HepG2 (cell line): ENCODE data around the gene RAC2. TPM values are rescaled to one million over a fixed set of nuclear protein-coding genes. Genes with fewer than 3 reads are reported as not detected.

Experiments used
- ATAC-seq: fragments of 200-7000 bp; cut with Tn5 transposase; 3 replicates; pipeline ENCODE4 v1.9.1; 2020; ENCODE audit warnings: mild to moderate bottlenecking, moderate library complexity
- BruUV-seq: library from RNA; stranded (reverse); fragments of 400-500 nt; replicated peaks from 2 replicates; lab custom pipeline; 2021; lab: Mats Ljungman, UMichigan
- CTCF ChIA-PET: fragments of 300-600 bp; formaldehyde crosslinking; extraction: SDS; loops from one replicate; lab custom pipeline; 2021; ENCODE audit warnings: low total read pairs, inconsistent platforms, low intra/inter-chr PET ratio; lab: Yijun Ruan, JAX
- POLR2A ChIA-PET: fragments of 350-600 bp; sonication (Branson Sonifier 250); formaldehyde crosslinking; loops from one replicate; lab custom pipeline; 2020; ENCODE audit warnings: antibody characterized with exemption, inconsistent platforms; lab: Yijun Ruan, JAX
- DNase-seq: peaks from one replicate; pipeline ENCODE4 v3.0.0-alpha.2; 2015; ENCODE audit warnings: low spot score
- FAIRE-seq: peaks from 3 replicates; lab custom pipeline; 2011; peaks lifted over from hg19 to GRCh38; lab: Jason Lieb, UNC
- H2AFZ ChIP-seq: one replicate; pipeline ENCODE4 v1.6.1; 2011; ENCODE audit warnings: low read length, inconsistent platforms
- H3K27ac ChIP-seq: fragments of 300-600 bp; 3 replicates; pipeline ENCODE4 v1.8.0; 2011; ENCODE audit warnings: mixed run types, mild to moderate bottlenecking, mixed read lengths, low read length, inconsistent platforms; ENCODE audit not compliant: insufficient read depth; ENCODE audit errors: extremely low read length
- H3K27me3 ChIP-seq, 2 experiments: fragments of 200-600 bp in 1 of 2; 2 replicates in 1 of 2; 3 replicates in 1 of 2; pipeline versions ENCODE4 v1.6.0 to v1.8.0; 2011; ENCODE audit warnings: low read length in 2 of 2, mild to moderate bottlenecking in 2 of 2, moderate library complexity in 2 of 2, inconsistent platforms in 1 of 2; ENCODE audit not compliant: insufficient read depth in 2 of 2, control insufficient read depth in 1 of 2
- H3K36me3 ChIP-seq, 2 experiments: fragments of 200-600 bp in 1 of 2; replicated peaks in 1 of 2; 2 replicates in 1 of 2; 3 replicates in 1 of 2; pipeline versions ENCODE4 v1.5.1 to v1.8.0; 2011; ENCODE audit warnings: low read length in 2 of 2, inconsistent platforms in 1 of 2; ENCODE audit not compliant: insufficient read depth in 2 of 2, control insufficient read depth in 1 of 2
- H3K4me1 ChIP-seq: 2 replicates; pipeline ENCODE4 v1.5.1; 2012; ENCODE audit warnings: low read length, inconsistent platforms; ENCODE audit not compliant: insufficient read depth
- H3K4me2 ChIP-seq: 2 replicates; pipeline ENCODE4 v1.6.0; 2011; ENCODE audit warnings: low read depth, low read length, inconsistent platforms
- H3K4me3 ChIP-seq, 3 experiments: fragments of 200-600 bp in 1 of 3; sonication (generic), shearing (Covaris generic) in 1 of 3; replicated peaks in 1 of 3; 2 replicates each; pipeline ENCODE4 v1.5.1; 2011 to 2016; ENCODE audit warnings: low read length in 3 of 3, inconsistent platforms in 2 of 3, low read depth in 2 of 3, mild to moderate bottlenecking in 2 of 3, control low read depth in 1 of 3, mixed read lengths in 1 of 3; ENCODE audit not compliant: insufficient read depth in 1 of 3
- H3K79me2 ChIP-seq: one replicate; pipeline ENCODE4 v1.6.1; 2011; ENCODE audit warnings: low read length, inconsistent platforms; ENCODE audit not compliant: insufficient read depth
- H3K9ac ChIP-seq: 2 replicates; pipeline ENCODE4 v1.6.0; 2011; ENCODE audit warnings: mild to moderate bottlenecking, low read depth, low read length, inconsistent platforms; ENCODE audit not compliant: insufficient read depth
- H3K9me3 ChIP-seq: 2 replicates; pipeline ENCODE4 v1.5.1; 2012; ENCODE audit warnings: mild to moderate bottlenecking, low read length
- H4K20me1 ChIP-seq: 2 replicates; pipeline ENCODE4 v1.6.0; 2011; ENCODE audit warnings: inconsistent platforms, mild to moderate bottlenecking, low read length, moderate library complexity; ENCODE audit not compliant: insufficient read depth
- ATF7-NPFF ChIP-seq: sonication (generic); formaldehyde crosslinking; IDR thresholded peaks from 2 replicates; pipeline ENCODE4 v1.8.1; 2023; ENCODE audit warnings: mild to moderate bottlenecking, low read depth, missing genetic modification reagents, moderate library complexity
- HOXA5 ChIP-seq: sonication (generic); formaldehyde crosslinking; IDR thresholded peaks from 2 replicates; pipeline ENCODE4 v1.4.0; 2020; ENCODE audit warnings: missing genetic modification reagents
- MNT ChIP-seq: fragments of 450-650 bp; IDR thresholded peaks from 2 replicates; pipeline ENCODE4 v1.6.1; 2016
- ZNF790 ChIP-seq: sonication (generic); formaldehyde crosslinking; IDR thresholded peaks from 2 replicates; pipeline ENCODE4 v1.8.0; 2022; ENCODE audit warnings: missing genetic modification reagents, mild to moderate bottlenecking, borderline replicate concordance
- WGBS: methylation state at CpG from one replicate; pipeline ENCODE4 v1.1.6; 2017; ENCODE audit warnings: low lambda C conversion rate; 5-methylcytosine and 5-hydroxymethylcytosine counted together
- in situ Hi-C: cut with HindIII; loops from 2 replicates; pipeline ENCODE4 v1.10.0; 2017; ENCODE audit warnings: low pct_unique_long_range_greater_than_20kb; ENCODE audit not compliant: extremely low pct_ligation_motif_present
- intact Hi-C: fragments of 100-400 bp; cut with micrococcal nuclease; formaldehyde crosslinking; loops from one replicate; pipeline ENCODE4 v1.10.0; 2022; ENCODE audit not compliant: unreplicated experiment
- polyA plus RNA-seq, 8 experiments: library from polyadenylated mRNA; depleted of rRNA in 3 of 8; stranded (reverse) in 7 of 8; unstranded in 1 of 8; fragments of >200 nt; fragmentation: Illumina TruSeq in 4 of 8; extraction: Trizol in 4 of 8; gene quantifications; 2 replicates each; pipeline versions ENCODE4 v1.2.1 to v1.2.3, GENCODE V29; 2011 to 2016; ENCODE audit warnings: low read depth in 4 of 8, missing spikeins in 1 of 8, mixed read lengths in 1 of 8; ENCODE audit not compliant: insufficient read depth in 1 of 8
- total RNA-seq, 5 experiments: library from RNA; depleted of rRNA; stranded (reverse); fragments of >200 nt; fragmentation: Illumina TruSeq; extraction: Trizol; gene quantifications; 2 replicates each; pipeline ENCODE4 v1.2.3, GENCODE V29; 2016; ENCODE audit warnings: low read depth in 1 of 5
- TF ChIP-seq, protein P1 (sequence below): IDR thresholded peaks from 2 replicates; pipeline ENCODE4 v1.6.1; 2016
- TF ChIP-seq, protein P2 (sequence below): sonication (generic); formaldehyde crosslinking; conservative IDR thresholded peaks from 2 replicates; pipeline ENCODE4 v1.4.0; 2020; ENCODE audit warnings: missing genetic modification reagents

The RAC2 gene
- total and polyA plus RNA-seq, 2 of the 13 experiments (the other 11 are each of a cell fraction or from before 2014, with no cell fraction given) = 0.73 TPM; not detected in 1

DNA sequence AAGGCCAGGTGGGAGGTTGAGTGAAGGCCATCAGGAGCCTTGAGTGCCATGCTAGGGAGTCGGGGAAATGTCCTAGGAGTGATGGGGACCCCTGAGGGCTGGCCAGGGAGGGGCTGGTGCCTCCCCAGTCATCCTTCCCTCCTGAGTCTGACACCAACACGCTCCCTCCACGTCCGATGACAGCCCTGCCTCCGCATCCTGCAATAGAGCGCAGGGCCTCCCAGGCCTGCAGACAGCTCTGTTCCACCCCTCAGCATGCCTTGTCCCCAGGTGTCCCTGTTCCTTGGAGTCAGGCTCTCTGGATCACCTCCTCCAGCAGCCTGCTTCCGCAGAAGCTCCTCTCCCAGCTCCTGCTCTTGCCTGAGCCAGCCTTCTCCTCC is 3.1 kb downstream of the RAC2 start (continued):
- TF ChIP-seq ATF7-NPFF (CRISPR knock-in tag) (no peak), HOXA5 (no peak)
- TF ChIP-seq, protein P1, sequence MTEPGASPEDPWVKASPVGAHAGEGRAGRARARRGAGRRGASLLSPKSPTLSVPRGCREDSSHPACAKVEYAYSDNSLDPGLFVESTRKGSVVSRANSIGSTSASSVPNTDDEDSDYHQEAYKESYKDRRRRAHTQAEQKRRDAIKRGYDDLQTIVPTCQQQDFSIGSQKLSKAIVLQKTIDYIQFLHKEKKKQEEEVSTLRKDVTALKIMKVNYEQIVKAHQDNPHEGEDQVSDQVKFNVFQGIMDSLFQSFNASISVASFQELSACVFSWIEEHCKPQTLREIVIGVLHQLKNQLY (CRISPR knock-in tag) = no peak

GRCh38 chr22:37240240-37240940 is 3.7 kb downstream of the RAC2 start:
- in situ Hi-C loops = no loop called here
- FAIRE-seq (no peak), DNase-seq (no peak)
- ChIA-PET CTCF (no interaction called here), POLR2A (no interaction called here)
- no peaks in the 10 kb centered on the region for H3K36me3 ChIP-seq
- H3K9me3 ChIP-seq = no peaks in the 10 kb centered on the region
- 37% methylated on average over 8 of the region's 11 CpGs for WGBS
- H3K4me2 ChIP-seq = no peak overlapping the region
- no peaks in the 10 kb centered on the region for H3K79me2 ChIP-seq
- no peak overlapping the region for H3K4me3 ChIP-seq
- no peak overlapping the region for H2AFZ ChIP-seq
- peaks cover 2% of the 10 kb centered on the region; the same call in 1 of the 2 replicates for H4K20me1 ChIP-seq
- intact Hi-C loops = no loop called here
- peaks cover 0 to 46% of the 10 kb centered on the region in 2 experiments; a peak in 3 of 5 replicates for H3K27me3 ChIP-seq
- H3K9ac ChIP-seq = no peak overlapping the region
- 0 out of 2 replicates have a peak, but pooled peaks cover 5% of the 10 kb centered on the region for H3K4me1 ChIP-seq
- no peak for TF ChIP-seq MNT
- TF ChIP-seq, protein P2, sequence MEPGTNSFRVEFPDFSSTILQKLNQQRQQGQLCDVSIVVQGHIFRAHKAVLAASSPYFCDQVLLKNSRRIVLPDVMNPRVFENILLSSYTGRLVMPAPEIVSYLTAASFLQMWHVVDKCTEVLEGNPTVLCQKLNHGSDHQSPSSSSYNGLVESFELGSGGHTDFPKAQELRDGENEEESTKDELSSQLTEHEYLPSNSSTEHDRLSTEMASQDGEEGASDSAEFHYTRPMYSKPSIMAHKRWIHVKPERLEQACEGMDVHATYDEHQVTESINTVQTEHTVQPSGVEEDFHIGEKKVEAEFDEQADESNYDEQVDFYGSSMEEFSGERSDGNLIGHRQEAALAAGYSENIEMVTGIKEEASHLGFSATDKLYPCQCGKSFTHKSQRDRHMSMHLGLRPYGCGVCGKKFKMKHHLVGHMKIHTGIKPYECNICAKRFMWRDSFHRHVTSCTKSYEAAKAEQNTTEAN = no peak
- TF ChIP-seq ZNF790 (CRISPR knock-in tag) = no peak
- TF ChIP-seq, all 625 proteins: peak for 0
- no TSS peak for BruUV-seq
- no peak overlapping the region for H3K27ac ChIP-seq
- ATAC-seq = no peak
